Ovary (tissue), 9 donors: ENCODE measurements around the gene MOCS1. TPM values are rescaled to one million over a fixed set of nuclear protein-coding genes. Genes with fewer than 3 reads are reported as not detected.
"Not testable (repeated sequence)": the region's sequence is repeated elsewhere in the genome, so short reads cannot be mapped to it uniquely, and the experiment has no call there.

Source experiments
- DNase-seq, 5 donors: peaks; one replicate each; pipeline ENCODE4 v3.0.0-alpha.2; 2019 to 2020
- H3K27ac ChIP-seq, 2 donors: fragments of 200-600 bp; one replicate each; pipeline versions ENCODE4 v1.5.1 to v1.8.0; 2019 to 2022
- H3K27me3 ChIP-seq: fragments of 200-600 bp; one replicate; pipeline ENCODE4 v1.8.0; 2022
- H3K36me3 ChIP-seq: fragments of 200-600 bp; sonication (generic); one replicate; pipeline ENCODE4 v1.5.1; 2019
- H3K4me1 ChIP-seq: one replicate; pipeline ENCODE4 v1.8.1; 2013; ENCODE audit warnings: mild to moderate bottlenecking, moderate library complexity; ENCODE audit not compliant: insufficient read depth
- H3K4me3 ChIP-seq: fragments of 200-600 bp; sonication (generic); one replicate; pipeline ENCODE4 v1.5.1; 2017
- H3K9me3 ChIP-seq, 2 donors: fragments of 200-600 bp in 1 of 2; sonication (generic) in 1 of 2; one replicate each; pipeline versions ENCODE4 v1.5.1 to v1.8.1; 2013 to 2019; ENCODE audit warnings: mild to moderate bottlenecking in 1 of 2, moderate library complexity in 1 of 2
- EP300 ChIP-seq: sonication (generic); formaldehyde crosslinking; IDR thresholded peaks from one replicate; pipeline ENCODE4 v1.6.1; 2017; ENCODE audit warnings: antibody characterized with exemption
- POLR2A ChIP-seq: fragments of 450-650 bp; IDR thresholded peaks from one replicate; pipeline ENCODE4 v1.6.1; 2017; ENCODE audit warnings: antibody characterized with exemption, mild to moderate bottlenecking, moderate library complexity
- WGBS, 3 donors: extraction: QIAGEN DNeasy Blood & Tissue Kit in 1 of 3; methylation state at CpG; one replicate each; pipeline versions ENCODE4 v1.1.5 to v1.1.7; 2013 to 2017; 5-methylcytosine and 5-hydroxymethylcytosine counted together
- intact Hi-C, 4 donors: fragments of 100-400 bp; cut with DNase I; formaldehyde crosslinking; loops; one replicate each; pipeline versions ENCODE4 v1.11.0 to v1.15.1; 2022 to 2023
- polyA plus RNA-seq, 2 donors: library from polyadenylated mRNA; stranded (reverse); fragments of 200-250 nt in 1 of 2; fragments of 350-450 nt in 1 of 2; fragmentation: Illumina TruSeq in 1 of 2; extraction: RNeasy Lipid Tissue Mini Kit (QIAGEN cat#74804) in 1 of 2; gene quantifications; one replicate each; pipeline ENCODE4 v1.2.3, GENCODE V29; 2013 to 2014
- total RNA-seq, 7 donors: library from RNA; depleted of rRNA in 2 of 7; stranded (reverse); fragments of >200 nt in 2 of 7; fragmentation: NEBNext Ultra II Directional in 3 of 7; extraction: Animal tissue kit (Norgen Biotek cat#: 25700) in 3 of 7; gene quantifications; one replicate each; pipeline versions ENCODE4 v1.1.0 to v1.2.4, GENCODE V29; 2016 to 2023
- TF ChIP-seq, protein P1 (sequence below), 3 donors: fragments of 450-650 bp in 2 of 3; fragments of 200-600 bp in 1 of 3; IDR thresholded peaks; one replicate each; pipeline versions ENCODE4 v1.5.1 to v1.8.0; 2016 to 2022; ENCODE audit warnings: antibody characterized with exemption in 3 of 3, mild to moderate bottlenecking in 1 of 3
- donor health status: DM: no; HTN: no; CAD: no; lungs with moderate emphysema.
- donor health status: DM: no; HTN: no; CAD: no.
- donor health status: Bipolar disorder and iron deficiency.
- donor health status: DM: yes; HTN: yes; CAD: no.
- donor health status: DM: no; HTN: no; CAD: no.
- donor health status: DM: yes; HTN: yes; CAD: no.

The MOCS1 gene
- total and polyA plus RNA-seq, 9 donors = 10.9 to 21.8 (median 16.7) TPM

DNA sequence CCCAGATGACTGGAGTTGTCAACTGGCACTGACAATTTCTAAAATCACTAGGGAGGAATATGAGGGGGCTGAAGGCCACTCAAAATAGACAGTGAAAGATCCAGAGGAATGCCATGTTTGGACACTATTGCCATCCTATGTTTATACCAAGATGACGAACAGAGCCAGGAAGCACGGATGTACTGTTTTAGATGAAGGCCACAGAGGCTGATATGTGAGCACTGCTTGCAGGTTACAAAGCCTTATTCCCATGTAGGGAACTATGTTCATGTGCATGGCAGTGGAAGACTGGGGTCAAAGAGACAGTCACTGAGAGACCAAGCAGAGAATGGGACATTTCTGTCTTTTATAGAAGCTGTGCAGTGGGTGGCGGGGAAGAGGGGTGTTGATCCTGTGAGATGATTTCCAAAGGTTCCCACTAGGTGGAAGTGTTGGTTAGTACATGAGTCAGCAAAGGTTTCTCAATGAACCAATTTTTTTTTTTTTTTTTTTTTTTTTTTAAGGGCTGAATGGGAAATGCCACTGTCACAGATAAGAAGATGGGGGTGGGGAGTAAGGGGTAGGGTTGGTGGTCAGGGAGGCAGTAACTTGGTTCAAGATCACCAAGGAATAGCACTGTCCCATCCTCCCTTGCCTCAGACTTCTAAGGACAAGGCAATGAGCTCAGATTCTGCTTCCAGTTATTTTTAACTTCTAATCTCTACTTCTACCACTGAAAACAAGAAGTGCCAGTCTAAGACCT, 46.7 kb upstream of the MOCS1 start:
- no peaks in the 10 kb centered on the region for H3K9me3 ChIP-seq
- H3K27me3 ChIP-seq = no peaks in the 10 kb centered on the region
- no peaks in the 10 kb centered on the region for H3K36me3 ChIP-seq
- 32 to 36% (median 36%) methylated on average over 3 of the region's 3 CpGs for WGBS, 3 donors
- H3K4me3 ChIP-seq = no peak overlapping the region
- DNase-seq = peak in 1 of 5 donors; percentile 24
- intact Hi-C loops = loop anchor here in 1 of 4 donors (10.0 kb wide), 1 partner anchor 1044 kb away; no protein-coding TSS in a partner anchor
- no peak for TF ChIP-seq POLR2A
- no peak for TF ChIP-seq EP300
- TF ChIP-seq, protein P1, sequence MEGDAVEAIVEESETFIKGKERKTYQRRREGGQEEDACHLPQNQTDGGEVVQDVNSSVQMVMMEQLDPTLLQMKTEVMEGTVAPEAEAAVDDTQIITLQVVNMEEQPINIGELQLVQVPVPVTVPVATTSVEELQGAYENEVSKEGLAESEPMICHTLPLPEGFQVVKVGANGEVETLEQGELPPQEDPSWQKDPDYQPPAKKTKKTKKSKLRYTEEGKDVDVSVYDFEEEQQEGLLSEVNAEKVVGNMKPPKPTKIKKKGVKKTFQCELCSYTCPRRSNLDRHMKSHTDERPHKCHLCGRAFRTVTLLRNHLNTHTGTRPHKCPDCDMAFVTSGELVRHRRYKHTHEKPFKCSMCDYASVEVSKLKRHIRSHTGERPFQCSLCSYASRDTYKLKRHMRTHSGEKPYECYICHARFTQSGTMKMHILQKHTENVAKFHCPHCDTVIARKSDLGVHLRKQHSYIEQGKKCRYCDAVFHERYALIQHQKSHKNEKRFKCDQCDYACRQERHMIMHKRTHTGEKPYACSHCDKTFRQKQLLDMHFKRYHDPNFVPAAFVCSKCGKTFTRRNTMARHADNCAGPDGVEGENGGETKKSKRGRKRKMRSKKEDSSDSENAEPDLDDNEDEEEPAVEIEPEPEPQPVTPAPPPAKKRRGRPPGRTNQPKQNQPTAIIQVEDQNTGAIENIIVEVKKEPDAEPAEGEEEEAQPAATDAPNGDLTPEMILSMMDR (IDR thresholded peaks at IDR 0.05) = peak in 2 of 3 donors; percentile 45 to 52
- H3K4me1 ChIP-seq = no peaks in the 10 kb centered on the region
- no peak overlapping the region for H3K27ac ChIP-seq

DNA sequence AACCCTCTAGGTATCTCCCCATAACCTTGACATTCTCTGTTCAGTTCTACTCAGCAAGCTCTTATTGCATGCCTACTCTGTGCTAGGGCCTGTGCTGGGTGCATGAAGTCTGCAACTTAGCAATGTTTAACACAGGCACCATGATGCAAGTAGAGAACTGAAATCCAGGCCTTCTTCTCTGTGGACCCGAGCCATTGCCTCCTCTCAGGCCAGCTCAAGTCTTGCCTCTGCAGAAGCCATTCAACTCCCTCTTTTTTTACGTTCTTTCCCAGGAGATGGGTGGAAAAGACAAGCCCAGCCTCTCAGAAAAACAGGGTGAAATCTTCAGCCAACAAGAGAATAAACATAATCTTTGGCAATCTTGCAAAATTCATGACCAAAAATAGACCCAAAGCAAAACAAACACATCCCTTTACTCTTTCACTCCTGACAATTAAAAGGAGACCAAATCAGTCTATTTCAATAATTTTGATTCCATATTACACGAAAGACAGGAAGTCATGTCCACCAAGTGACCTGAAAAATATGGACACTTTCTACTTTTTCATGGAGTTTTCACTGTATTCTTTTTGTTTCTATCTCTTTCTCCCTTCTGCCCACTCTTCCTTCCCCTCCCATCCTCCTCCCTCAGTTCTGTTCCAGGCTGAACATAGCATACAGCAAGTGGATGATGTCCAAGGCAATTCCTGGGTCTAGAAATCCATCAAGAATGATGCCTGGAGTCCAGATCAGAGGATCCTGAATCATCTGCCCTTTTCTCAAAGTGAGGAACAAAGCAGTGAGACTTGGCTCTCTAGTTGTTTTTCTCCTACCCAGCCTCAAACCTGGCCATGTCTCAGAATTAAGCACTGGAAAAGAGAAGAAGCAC, 45.4 kb upstream of the MOCS1 start:
- no peaks in the 10 kb centered on the region for H3K4me1 ChIP-seq
- intact Hi-C loops = loop anchor here in 1 of 4 donors (10.0 kb wide), 1 partner anchor 1045 kb away; no protein-coding TSS in a partner anchor
- no peak for DNase-seq
- no peak overlapping the region for H3K27ac ChIP-seq
- H3K36me3 ChIP-seq = no peaks in the 10 kb centered on the region
- 45 to 52% (median 50%) methylated on average over 3 of the region's 3 CpGs for WGBS, 3 donors
- H3K4me3 ChIP-seq = no peak overlapping the region
- TF ChIP-seq, protein P1 (IDR thresholded peaks at IDR 0.05) = no peak
- TF ChIP-seq EP300 (no peak), POLR2A (no peak)
- H3K9me3 ChIP-seq = no peaks in the 10 kb centered on the region
- no peaks in the 10 kb centered on the region for H3K27me3 ChIP-seq

DNA sequence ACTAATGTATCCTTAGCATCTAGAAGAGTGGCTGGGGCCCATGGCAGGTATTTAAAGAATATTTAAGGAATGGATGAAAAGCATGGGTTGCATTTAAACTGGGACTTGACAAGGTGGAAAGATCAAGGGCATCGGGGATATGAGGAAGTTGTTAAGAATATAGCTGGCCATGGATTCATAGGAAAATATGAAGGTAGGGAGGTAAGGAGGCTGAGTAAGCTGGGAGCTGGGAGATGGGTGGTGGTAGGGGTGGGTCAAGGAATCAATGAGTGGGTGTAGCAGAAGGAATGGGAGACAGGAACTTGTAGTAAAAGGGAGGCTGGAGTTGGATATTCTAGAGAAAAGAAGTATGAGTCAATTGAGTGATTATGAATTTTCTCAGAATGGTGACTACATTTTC, 44.0 kb upstream of the MOCS1 start:
- no peaks in the 10 kb centered on the region for H3K9me3 ChIP-seq
- no peaks in the 10 kb centered on the region for H3K27me3 ChIP-seq
- H3K36me3 ChIP-seq = no peaks in the 10 kb centered on the region
- 86 to 88% (median 88%) methylated on average over 1 of the region's 1 CpG for WGBS, 3 donors
- no peaks in the 10 kb centered on the region for H3K4me1 ChIP-seq
- TF ChIP-seq, protein P1 (IDR thresholded peaks at IDR 0.05) = no peak
- no peak for TF ChIP-seq EP300
- no peak for TF ChIP-seq POLR2A
- no peak overlapping the region for H3K27ac ChIP-seq
- DNase-seq = no peak
- intact Hi-C loops = no loop called here
- H3K4me3 ChIP-seq = no peak overlapping the region

DNA sequence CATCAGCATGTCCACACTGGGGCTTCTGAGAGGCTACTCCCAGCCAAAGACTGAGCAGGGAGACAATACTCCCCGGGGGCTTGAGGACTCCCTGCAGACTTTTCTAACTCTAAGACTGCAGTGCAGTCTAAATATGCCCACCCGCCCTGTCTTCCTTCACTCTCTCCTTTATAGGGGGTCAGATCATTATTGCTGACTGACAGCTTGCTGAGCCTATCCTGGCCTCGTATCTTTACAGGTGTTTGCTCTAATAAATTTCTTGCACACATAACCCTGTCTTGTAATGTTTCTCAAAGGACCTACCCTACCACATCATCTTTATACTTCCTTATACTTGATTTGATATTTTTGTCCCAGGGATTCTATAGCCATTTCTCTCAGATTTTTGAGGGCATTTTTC, 39.4 kb upstream of the MOCS1 start:
- H3K36me3 ChIP-seq = no peaks in the 10 kb centered on the region
- H3K4me1 ChIP-seq = no peaks in the 10 kb centered on the region
- H3K9me3 ChIP-seq = no peaks in the 10 kb centered on the region
- 72 to 76% (median 74%) methylated on average over 3 of the region's 3 CpGs for WGBS, 3 donors
- H3K4me3 ChIP-seq = no peak overlapping the region
- TF ChIP-seq POLR2A = no peak
- no peak for TF ChIP-seq EP300
- TF ChIP-seq, protein P1 (IDR thresholded peaks at IDR 0.05) = no peak
- H3K27ac ChIP-seq = no peak overlapping the region
- DNase-seq = no peak
- H3K27me3 ChIP-seq = no peaks in the 10 kb centered on the region
- intact Hi-C loops = no loop called here

DNA sequence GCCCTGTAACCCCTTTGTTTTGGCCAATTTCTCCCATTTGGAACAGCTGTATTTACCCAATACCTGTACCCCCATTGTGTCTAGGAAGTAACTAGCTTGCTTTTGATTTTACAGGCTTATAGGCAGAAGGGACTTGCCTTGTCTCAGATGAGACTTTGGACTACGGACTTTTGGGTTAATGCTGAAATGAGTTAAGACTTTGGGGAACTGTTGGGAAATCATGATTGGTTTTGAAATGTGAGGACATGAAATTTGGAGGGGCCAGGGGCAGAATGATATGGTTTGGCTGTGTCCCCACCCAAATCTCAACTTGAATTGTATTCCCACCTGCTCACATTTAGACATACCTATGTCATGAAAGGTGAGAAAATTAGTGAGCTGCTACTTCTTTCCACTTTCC, 38.5 kb upstream of the MOCS1 start:
- H3K27me3 ChIP-seq, intact Hi-C loops, H3K9me3 ChIP-seq, H3K27ac ChIP-seq, H3K4me3 ChIP-seq, H3K36me3 ChIP-seq, H3K4me1 ChIP-seq, DNase-seq: not testable (repeated sequence)
- 87 to 92% (median 91%) methylated on average over 1 of the region's 1 CpG for WGBS, 3 donors

DNA sequence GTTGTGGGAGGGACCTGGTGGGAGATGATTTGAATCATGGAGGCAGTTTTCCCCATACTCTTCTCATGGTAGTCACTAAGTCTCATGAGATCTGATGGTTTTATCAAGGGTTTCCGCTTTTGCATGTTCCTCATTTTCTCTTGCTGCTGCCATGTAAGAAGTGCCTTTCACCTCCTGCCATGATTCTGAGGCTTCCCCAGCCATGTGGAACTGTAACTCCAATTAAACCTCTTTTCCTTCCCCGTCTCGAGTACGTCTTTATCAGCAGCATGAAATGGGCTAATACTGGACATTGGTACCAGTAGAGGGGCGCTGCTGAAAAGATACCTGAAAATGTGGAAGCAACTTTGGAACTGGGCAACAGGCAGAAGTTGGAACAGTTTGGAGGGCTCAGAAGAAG, 36.9 kb upstream of the MOCS1 start:
- H3K4me3 ChIP-seq, H3K27ac ChIP-seq, intact Hi-C loops, H3K27me3 ChIP-seq, H3K4me1 ChIP-seq, H3K9me3 ChIP-seq, DNase-seq, H3K36me3 ChIP-seq: not testable (repeated sequence)
- WGBS, 3 donors = 88 to 90% (median 90%) methylated on average over 5 of the region's 5 CpGs
